Kidney (tissue), 14 donors: ENCODE results near the gene MASP1. TPM values are rescaled to one million over a fixed set of nuclear protein-coding genes. Genes with fewer than 3 reads are reported as not detected.

Experiments used
- DNase-seq, 5 donors: peaks; one replicate each; pipeline ENCODE4 v3.0.0-alpha.2; 2013 to 2020
- FAIRE-seq: peaks from 2 replicates; lab custom pipeline; 2012; peaks lifted over from hg19 to GRCh38; lab: Jason Lieb, UNC
- H3K27ac ChIP-seq, 2 donors: one replicate each; pipeline ENCODE4 v1.7.0; 2013; ENCODE audit warnings: low read depth in 2 of 2, low read length in 2 of 2, inconsistent platforms in 1 of 2
- H3K27me3 ChIP-seq: one replicate; pipeline ENCODE4 v1.7.1; 2013; ENCODE audit warnings: low read length, inconsistent platforms; ENCODE audit not compliant: control insufficient read depth, insufficient read depth
- H3K36me3 ChIP-seq, 3 donors: one replicate each; pipeline versions ENCODE4 v1.7.0 to v1.7.1; 2013; ENCODE audit warnings: low read length in 3 of 3, control low read depth in 1 of 3, inconsistent platforms in 1 of 3; ENCODE audit not compliant: insufficient read depth in 3 of 3, control insufficient read depth in 2 of 3
- H3K4me1 ChIP-seq, 3 donors: one replicate each; pipeline versions ENCODE4 v1.7.0 to v1.7.1; 2013; ENCODE audit warnings: low read length in 3 of 3, inconsistent platforms in 1 of 3, low read depth in 1 of 3; ENCODE audit not compliant: control insufficient read depth in 2 of 3, insufficient read depth in 2 of 3
- H3K4me3 ChIP-seq, 3 donors: one replicate each; pipeline versions ENCODE4 v1.7.0 to v1.8.1; 2013; ENCODE audit warnings: low read length in 3 of 3, control low read depth in 1 of 3, inconsistent platforms in 1 of 3
- H3K9ac ChIP-seq, 3 donors: one replicate each; pipeline versions ENCODE4 v1.7.0 to v1.7.1; 2013; ENCODE audit warnings: low read length in 3 of 3, control low read depth in 1 of 3, inconsistent platforms in 1 of 3
- H3K9me3 ChIP-seq, 3 donors: one replicate each; pipeline versions ENCODE4 v1.7.0 to v1.7.1; 2013; ENCODE audit warnings: low read length in 3 of 3, control low read depth in 1 of 3, inconsistent platforms in 1 of 3; ENCODE audit not compliant: control insufficient read depth in 2 of 3, insufficient read depth in 1 of 3
- CTCF ChIP-seq: IDR thresholded peaks from 3 replicates; pipeline ENCODE4 v1.5.1; 2012; ENCODE audit warnings: mild to moderate bottlenecking, moderate library complexity, borderline replicate concordance; ENCODE audit not compliant: insufficient read depth; ENCODE audit errors: extremely low read depth
- intact Hi-C: fragments of 100-400 bp; cut with DNase I; formaldehyde crosslinking; loops from one replicate; pipeline ENCODE4 v1.11.1; 2022
- polyA plus RNA-seq: library from polyadenylated mRNA; stranded (reverse); fragments of 350-450 nt; fragmentation: Illumina TruSeq; extraction: RNeasy Lipid Tissue Mini Kit (QIAGEN cat#74804); gene quantifications from one replicate; pipeline ENCODE4 v1.2.3, GENCODE V29; 2014; ENCODE audit warnings: low read depth, low replicate concordance; ENCODE audit not compliant: insufficient read depth
- total RNA-seq: library from RNA; stranded (reverse); fragmentation: NEBNext Ultra II Directional; extraction: Animal tissue kit (Norgen Biotek cat#: 25700); gene quantifications from one replicate; pipeline ENCODE4 v1.2.1, GENCODE V29; 2021
- donor health status: control.
- donor health status: control.
- donor health status: control.
- donor health status: control.
- donor health status: control.
- donor health status: DM: yes; HTN: yes; CAD: no.
- donor health status: Normal renal cell carcinoma (clear cell type).

MASP1 gene
- total and polyA plus RNA-seq, 2 donors from 2014 or later, result 2.8 to 4.8 TPM

DNA sequence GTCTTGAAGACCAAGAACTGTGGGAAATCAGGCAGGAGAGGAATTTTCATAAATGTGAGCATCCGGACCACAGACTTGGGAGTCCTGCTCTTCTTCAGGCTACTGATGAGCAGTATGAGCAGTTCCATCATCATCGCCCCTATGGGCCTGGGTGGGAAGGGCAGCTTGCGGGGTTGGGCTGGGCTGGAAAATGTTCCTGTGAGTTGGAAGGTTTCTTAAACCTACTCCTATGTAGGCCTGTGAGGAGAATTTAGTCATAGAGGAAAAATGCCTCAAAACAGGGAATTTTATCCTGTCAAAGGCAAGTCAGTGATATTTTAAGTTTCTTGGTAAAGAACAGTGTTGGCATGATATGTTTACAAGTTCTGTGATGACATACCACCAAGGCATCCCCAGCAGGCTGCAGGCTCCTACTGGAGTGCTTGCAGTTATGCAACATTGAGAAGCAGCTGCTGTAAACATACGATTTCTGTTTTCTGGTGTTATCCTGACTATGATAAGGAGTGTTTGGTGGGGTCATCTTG is 10.3 kb downstream of the MASP1 start:
- Histone ChIP-seq H3K36me3 (no peaks in the 10 kb centered on the region), H3K9me3 (no peaks in the 10 kb centered on the region), H3K4me1 (no peaks in the 10 kb centered on the region), H3K9ac (no peak overlapping the region), H3K27ac (no peak overlapping the region), H3K4me3 (no peak overlapping the region), H3K27me3 (no peaks in the 10 kb centered on the region)
- intact Hi-C loops, result no loop called here
- DNase-seq (no peak), FAIRE-seq (no peak)
- no peak for TF ChIP-seq CTCF

DNA sequence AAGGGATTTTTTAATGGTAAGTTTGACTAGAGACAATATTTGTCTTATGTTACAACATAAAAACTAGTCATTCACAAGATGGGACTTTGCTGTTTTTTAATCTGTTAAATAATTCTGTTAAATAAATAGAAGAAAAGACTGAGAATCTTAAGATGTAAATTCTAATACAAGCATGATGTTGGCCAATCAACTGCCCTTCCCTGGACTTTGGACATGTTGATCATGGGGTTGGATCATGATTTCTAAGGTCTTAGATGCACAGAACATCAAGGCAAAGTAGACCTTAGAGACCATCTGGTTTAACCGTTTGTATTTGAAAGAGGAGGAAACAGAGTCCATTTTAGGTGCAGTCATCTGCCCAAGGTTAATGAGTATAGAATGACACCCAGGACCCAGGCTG is 10.9 kb downstream of the MASP1 start:
- Histone ChIP-seq H3K27ac (no peak overlapping the region), H3K4me3 (no peak overlapping the region), H3K9me3 (no peaks in the 10 kb centered on the region), H3K4me1 (no peaks in the 10 kb centered on the region), H3K27me3 (no peaks in the 10 kb centered on the region), H3K9ac (no peak overlapping the region), H3K36me3 (no peaks in the 10 kb centered on the region)
- intact Hi-C loops, result no loop called here
- TF ChIP-seq CTCF, result no peak
- no peak for FAIRE-seq
- no peak for DNase-seq

GRCh38 chr3:187277129-187277462 is 14.4 kb downstream of the MASP1 start:
- TF ChIP-seq CTCF, result no peak
- no peaks in the 10 kb centered on the region for H3K36me3 ChIP-seq
- no peaks in the 10 kb centered on the region for H3K9me3 ChIP-seq
- no peak for FAIRE-seq
- no peak overlapping the region for H3K27ac ChIP-seq
- no peak for DNase-seq
- no peak overlapping the region for H3K9ac ChIP-seq
- H3K4me3 ChIP-seq, result no peak overlapping the region
- H3K4me1 ChIP-seq, result no peaks in the 10 kb centered on the region
- intact Hi-C loops, result no loop called here
- no peaks in the 10 kb centered on the region for H3K27me3 ChIP-seq

GRCh38 chr3:187276397-187277128 is 15.0 kb downstream of the MASP1 start:
- TF ChIP-seq CTCF, result no peak
- Histone ChIP-seq H3K4me3 (no peak overlapping the region), H3K9me3 (no peaks in the 10 kb centered on the region), H3K27me3 (no peaks in the 10 kb centered on the region), H3K4me1 (no peaks in the 10 kb centered on the region), H3K36me3 (no peaks in the 10 kb centered on the region), H3K27ac (no peak overlapping the region), H3K9ac (no peak overlapping the region)
- FAIRE-seq, result no peak
- DNase-seq, result no peak
- intact Hi-C loops, result no loop called here
